Cortex of kidney (tissue), 1 donor: Measurements from ENCODE around the gene CNTNAP1.
"Not testable (repeated sequence)": the region's sequence is repeated elsewhere in the genome, so short reads cannot be mapped to it uniquely, and the experiment has no call there.

Experiments
- DNase-seq: peaks from one replicate; lab custom pipeline; 2025; lab: John Stamatoyannopoulos, UW

The CNTNAP1 gene

DNA sequence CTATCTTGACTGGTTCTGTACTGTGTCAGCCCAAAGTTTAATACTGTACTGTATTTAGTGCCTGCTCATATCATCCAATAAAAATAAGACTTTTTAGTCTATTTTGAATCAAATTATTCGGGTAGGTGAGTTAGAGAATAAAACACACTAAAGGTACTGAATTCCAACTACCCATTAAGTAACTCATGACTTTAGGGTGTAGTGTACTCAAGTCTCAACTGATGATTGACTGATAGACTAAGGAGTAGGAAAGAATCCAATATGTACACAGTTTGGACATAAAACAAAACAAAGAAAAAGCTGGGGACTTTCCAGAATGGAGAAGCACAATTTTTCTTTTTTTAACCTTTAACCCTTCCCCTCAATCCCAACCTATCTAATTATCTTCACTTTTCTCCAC, 58.4 kb downstream of the CNTNAP1 start:
- no peak for DNase-seq

DNA sequence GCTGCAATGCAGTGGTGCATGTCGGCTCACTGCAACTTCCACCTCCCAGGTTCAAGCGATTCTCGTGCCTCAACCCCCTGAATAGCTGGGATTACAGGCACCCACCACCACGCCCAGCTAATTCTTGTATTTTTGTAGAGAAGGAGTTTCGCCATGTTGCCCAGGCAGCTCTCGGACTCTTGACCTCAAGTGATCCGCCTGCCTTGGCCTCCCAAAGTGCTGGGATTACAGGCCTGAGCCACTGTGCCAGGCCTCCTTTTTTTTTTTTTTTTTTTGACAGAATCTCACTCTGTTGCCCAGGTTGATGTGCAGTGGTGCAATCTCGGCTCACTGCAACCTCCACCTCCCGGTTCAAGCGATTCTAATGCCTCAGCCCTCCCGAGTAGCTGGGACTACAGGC, 60.6 kb downstream of the CNTNAP1 start:
- DNase-seq: not testable (repeated sequence)

DNA sequence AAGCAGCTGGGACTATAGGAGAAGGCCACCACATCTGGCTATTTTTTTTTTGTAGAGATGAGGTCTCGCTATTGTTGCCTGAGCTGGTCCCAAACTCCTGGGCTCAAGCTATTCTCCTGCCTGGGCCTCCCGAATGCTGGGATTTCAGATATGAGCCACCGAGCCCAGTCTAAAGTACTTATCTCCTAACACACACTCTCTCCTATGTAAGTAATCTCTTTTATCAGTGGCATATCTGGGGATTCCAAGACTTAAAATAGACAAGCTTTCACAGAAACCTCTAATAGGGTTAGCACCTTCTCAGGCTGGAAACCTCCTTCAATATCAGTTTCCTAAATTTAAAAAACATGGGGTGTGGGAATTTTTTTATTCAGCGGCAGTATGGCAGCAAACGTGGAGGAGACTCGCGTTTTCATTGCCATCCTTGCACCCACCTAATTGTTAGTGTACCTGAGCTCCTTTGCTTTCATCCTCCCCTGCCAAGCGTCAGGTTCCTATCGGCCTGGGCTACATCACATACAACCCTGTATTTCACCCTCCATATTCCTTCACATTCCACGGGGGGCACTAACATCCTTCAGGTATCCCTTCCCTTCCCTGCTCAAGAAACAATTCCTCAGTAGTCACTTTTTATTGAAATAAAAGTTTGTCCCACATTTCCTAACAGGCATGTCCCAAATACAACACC, 61.4 kb downstream of the CNTNAP1 start:
- DNase-seq: no peak

DNA sequence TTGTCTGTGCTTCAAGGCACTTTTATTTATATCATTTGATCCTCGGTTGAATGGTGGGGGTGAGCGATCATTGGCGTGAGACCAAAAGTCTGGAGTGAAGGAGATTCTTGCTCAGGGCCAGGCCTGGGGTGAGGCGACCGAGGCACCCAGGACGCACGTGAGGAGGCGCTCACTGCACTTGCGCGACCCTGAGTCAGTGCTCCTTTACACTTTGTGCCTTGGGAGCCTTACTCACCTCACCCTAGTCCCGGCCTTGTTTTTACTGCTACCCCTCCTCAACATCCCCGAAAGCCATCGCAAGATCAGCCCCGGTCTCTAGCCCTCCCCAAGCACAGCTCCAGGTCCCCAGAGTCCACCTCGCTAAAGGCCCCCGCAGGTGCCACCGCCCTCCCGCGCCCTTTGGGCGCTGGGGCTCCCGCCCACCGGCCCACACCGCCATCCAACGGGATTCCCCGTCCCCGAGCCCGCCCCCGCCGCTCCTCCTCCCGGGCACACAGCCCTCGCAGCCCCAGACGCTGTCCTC, 62.0 kb downstream of the CNTNAP1 start:
- DNase-seq: no peak

DNA sequence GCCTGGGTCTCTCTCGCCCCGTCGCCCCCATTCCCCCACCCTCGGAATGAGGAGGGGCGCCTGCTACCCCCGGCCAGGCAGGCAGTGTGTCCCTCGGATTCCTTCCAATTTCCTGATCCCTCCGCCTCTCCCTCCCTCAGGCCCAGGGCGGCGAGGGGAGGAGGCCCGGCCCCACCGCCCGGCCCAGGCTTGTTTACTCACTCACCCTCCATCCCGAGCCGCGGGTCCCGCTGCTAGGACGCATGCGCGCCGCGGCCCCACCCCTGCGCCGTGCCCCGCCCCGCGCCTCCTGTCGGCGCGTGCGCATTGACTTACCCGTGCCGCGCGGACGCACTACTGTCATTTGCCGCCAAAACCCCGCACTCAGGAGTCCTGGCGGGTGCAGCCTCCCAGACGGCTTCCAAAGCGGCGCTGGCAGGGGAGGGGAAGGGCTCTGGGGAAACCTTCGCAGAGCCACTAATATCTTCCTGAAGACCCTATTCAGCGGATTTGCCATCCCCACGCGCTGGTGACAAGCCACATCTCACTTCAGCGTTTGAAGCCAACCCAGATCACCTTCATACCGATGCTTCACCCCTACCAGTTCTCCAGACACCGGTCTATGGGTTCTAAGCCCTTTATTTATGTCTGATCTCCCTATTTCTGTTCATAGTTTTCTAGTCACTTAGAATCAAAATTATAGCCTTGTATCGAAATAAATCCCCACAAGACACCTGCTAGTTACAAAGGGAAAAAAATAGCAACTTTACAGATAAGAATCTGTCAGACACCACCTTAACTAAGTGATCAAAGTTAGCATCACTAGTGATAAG, 62.7 kb downstream of the CNTNAP1 start, which contains the start of gene EZH1:
TSS of gene EZH1 (minus strand) at position 235 of the 812 bp plus-strand sequence. CDS start 16,099 bp downstream, outside the sequence.
- DNase-seq: peak; percentile 62

GRCh38 chr17:42748202-42748907, 66.0 kb downstream of the CNTNAP1 start:
- no peak for DNase-seq

DNA sequence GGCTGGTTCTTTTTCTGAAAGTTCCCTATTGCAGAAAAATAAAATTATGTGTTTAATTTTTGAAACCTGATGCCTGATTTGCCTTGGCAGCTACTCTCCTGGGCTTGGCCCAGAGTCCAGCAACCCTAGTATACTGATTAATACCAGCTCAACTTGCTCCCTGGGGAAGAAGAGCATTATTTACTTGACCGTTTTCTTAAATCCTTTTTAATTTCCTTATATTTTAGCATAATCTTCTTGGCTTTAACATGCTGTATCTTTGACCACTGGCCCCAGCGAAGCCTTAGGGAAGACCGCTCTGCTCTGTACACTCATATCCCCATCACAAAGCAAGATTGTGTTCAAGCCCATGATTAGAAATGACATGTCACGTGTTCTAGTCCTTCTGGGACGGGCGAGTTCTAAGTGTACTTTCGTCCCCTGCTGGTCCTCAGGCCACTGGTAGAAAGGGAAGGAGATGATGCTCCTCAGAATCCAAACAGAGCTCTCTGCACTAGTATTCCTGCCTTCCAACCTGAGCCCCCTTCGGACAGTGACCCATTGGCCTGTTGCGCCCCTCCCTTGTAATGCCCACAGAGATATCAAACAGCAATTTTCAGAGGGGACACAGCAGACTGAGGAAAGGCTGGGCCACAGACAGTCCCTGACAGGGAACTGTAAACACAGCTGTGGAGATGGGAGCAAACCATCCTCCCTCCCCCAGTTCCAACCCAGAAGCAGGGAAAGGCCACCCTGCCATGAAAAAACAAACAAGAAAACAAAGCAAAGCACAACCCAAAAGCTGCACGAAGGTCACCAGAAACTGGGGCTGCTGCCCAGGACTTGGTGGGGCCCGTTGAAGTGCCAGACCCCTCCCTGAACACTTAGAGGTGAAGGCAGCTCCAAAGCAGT, 66.8 kb downstream of the CNTNAP1 start:
- no peak for DNase-seq
